GM12878 (cell line): ENCODE data around the gene GAL3ST2. TPM values are rescaled to one million over a fixed set of nuclear protein-coding genes. Genes with fewer than 3 reads are reported as not detected.
A peak's percentile ranks its signal among the peaks of the same experiment; 100 is the strongest.

Source experiments
- ATF3 ChIP-seq: IDR thresholded peaks from 2 replicates; pipeline ENCODE4 v1.6.1; 2011; ENCODE audit warnings: low read depth, mild to moderate bottlenecking, low read length, moderate library complexity, borderline replicate concordance; ENCODE audit errors: extremely low read depth
- ATF7 ChIP-seq: fragments of 450-650 bp; IDR thresholded peaks from 2 replicates; pipeline ENCODE4 v1.6.1; 2016; ENCODE audit warnings: low read depth, mild to moderate bottlenecking
- CBFB ChIP-seq: IDR thresholded peaks from 2 replicates; pipeline ENCODE4 v1.6.1; 2016; ENCODE audit warnings: antibody characterized with exemption, low read depth
- CEBPB ChIP-seq, 2 experiments: fragments of 150-350 bp in 1 of 2; IDR thresholded peaks; 2 replicates each; pipeline ENCODE4 v1.6.1; 2012 to 2014; ENCODE audit warnings: low read depth in 2 of 2, low read length in 2 of 2, borderline replicate concordance in 1 of 2, inconsistent platforms in 1 of 2
- ESRRA ChIP-seq: IDR thresholded peaks from 2 replicates; pipeline ENCODE4 v1.6.1; 2012; ENCODE audit warnings: mild to moderate bottlenecking, low read length, improper control_type of control experiment
- FOXK2 ChIP-seq: fragments of 450-650 bp; IDR thresholded peaks from 2 replicates; pipeline ENCODE4 v1.6.1; 2017; ENCODE audit warnings: mild to moderate bottlenecking, moderate library complexity
- FOXM1 ChIP-seq: IDR thresholded peaks from 2 replicates; pipeline ENCODE4 v1.6.1; 2012; ENCODE audit warnings: low read depth, mild to moderate bottlenecking, inconsistent platforms, low read length, moderate library complexity
- GABPA ChIP-seq: IDR thresholded peaks from 2 replicates; pipeline ENCODE4 v1.6.1; 2014; ENCODE audit warnings: antibody characterized with exemption, low read depth, mild to moderate bottlenecking, inconsistent platforms
- HDAC6 ChIP-seq: fragments of 200-600 bp; sonication (generic); IDR thresholded peaks from one replicate; pipeline ENCODE4 v1.8.0; 2017; ENCODE audit warnings: antibody characterized with exemption; ENCODE audit not compliant: unreplicated experiment
- IRF4 ChIP-seq: IDR thresholded peaks from 2 replicates; pipeline ENCODE4 v1.6.1; 2011; ENCODE audit warnings: low read depth, low read length
- KAT2A ChIP-seq: conservative IDR thresholded peaks from 2 replicates; pipeline ENCODE4 v1.6.1; 2011; ENCODE audit warnings: low read depth, low read length; ENCODE audit not compliant: control insufficient read depth
- LARP7 ChIP-seq: fragments of 450-650 bp; IDR thresholded peaks from 2 replicates; pipeline ENCODE4 v1.6.1; 2017; ENCODE audit warnings: mild to moderate bottlenecking
- MAX ChIP-seq: IDR thresholded peaks from 2 replicates; pipeline ENCODE4 v1.6.1; 2012; ENCODE audit warnings: low read depth, low read length, improper control_type of control experiment
- NFIC ChIP-seq: IDR thresholded peaks from 2 replicates; pipeline ENCODE4 v1.6.1; 2012; ENCODE audit warnings: low read depth, mild to moderate bottlenecking, inconsistent platforms, low read length, moderate library complexity
- NFYA ChIP-seq: IDR thresholded peaks from 2 replicates; pipeline ENCODE4 v1.6.1; 2011; ENCODE audit warnings: low read depth, mild to moderate bottlenecking, low read length, improper control_type of control experiment, borderline replicate concordance
- NR2F1 ChIP-seq: fragments of 450-650 bp; conservative IDR thresholded peaks from 2 replicates; pipeline ENCODE4 v1.6.1; 2017; ENCODE audit warnings: mild to moderate bottlenecking
- NRF1 ChIP-seq: conservative IDR thresholded peaks from 2 replicates; pipeline ENCODE4 v1.6.1; 2011; ENCODE audit warnings: mild to moderate bottlenecking, low read depth, low read length, improper control_type of control experiment
- PML ChIP-seq: IDR thresholded peaks from 2 replicates; pipeline ENCODE4 v1.6.1; 2012; ENCODE audit warnings: low read length, inconsistent platforms
- RUNX3 ChIP-seq: IDR thresholded peaks from 2 replicates; pipeline ENCODE4 v1.6.1; 2012; ENCODE audit warnings: low read length, inconsistent platforms
- SIN3A ChIP-seq: IDR thresholded peaks from 2 replicates; pipeline ENCODE4 v1.6.1; 2012; ENCODE audit warnings: low read depth, low read length, improper control_type of control experiment
- SMAD5 ChIP-seq: IDR thresholded peaks from 2 replicates; pipeline ENCODE4 v1.6.1; 2016; ENCODE audit warnings: antibody characterized with exemption, low read depth
- SREBF1 ChIP-seq: IDR thresholded peaks from 2 replicates; pipeline ENCODE4 v1.6.1; 2012; ENCODE audit warnings: mild to moderate bottlenecking, low read length
- TCF12 ChIP-seq: IDR thresholded peaks from 2 replicates; pipeline ENCODE4 v1.6.1; 2011; ENCODE audit warnings: low read depth, mild to moderate bottlenecking, low read length
- WRNIP1 ChIP-seq: IDR thresholded peaks from 2 replicates; pipeline ENCODE4 v1.6.1; 2011; ENCODE audit warnings: low read depth, low read length, improper control_type of control experiment, borderline replicate concordance
- ZBED1 ChIP-seq: IDR thresholded peaks from 2 replicates; pipeline ENCODE4 v1.6.1; 2016; ENCODE audit warnings: borderline replicate concordance
- ZNF274 ChIP-seq: IDR thresholded peaks from one replicate; pipeline ENCODE4 v1.8.0; 2011; ENCODE audit not compliant: insufficient read length, insufficient read depth
- ZZZ3 ChIP-seq: IDR thresholded peaks from 2 replicates; pipeline ENCODE4 v1.6.1; 2011; ENCODE audit warnings: low read depth; ENCODE audit not compliant: control insufficient read depth, insufficient read length
- polyA plus RNA-seq, 11 experiments: library from polyadenylated mRNA; depleted of rRNA in 4 of 11; unstranded in 6 of 11; stranded (reverse) in 5 of 11; fragments of >200 nt; fragmentation: Nextera tagmentation in 4 of 11; fragmentation: Illumina TruSeq in 1 of 11; extraction: Ambion mirVana in 4 of 11; extraction: Trizol in 1 of 11; gene quantifications; 1 replicate in 1 of 11; 2 replicates in 10 of 11; pipeline versions ENCODE4 v1.2.1 to v1.2.3, GENCODE V29; 2011 to 2016; ENCODE audit warnings: inconsistent platforms in 2 of 11, missing spikeins in 2 of 11, low read depth in 1 of 11
- total RNA-seq, 4 experiments: library from RNA; depleted of rRNA in 3 of 4; stranded (reverse); fragments of >200 nt in 3 of 4; fragmentation: Illumina TruSeq in 1 of 4; extraction: Trizol in 1 of 4; gene quantifications; 2 replicates each; pipeline versions ENCODE4 v1.2.1 to v1.2.3, GENCODE V29; 2013 to 2021
- TF ChIP-seq, protein P1 (sequence below): fragments of 450-650 bp; IDR thresholded peaks from 2 replicates; pipeline ENCODE4 v1.6.1; 2017; ENCODE audit warnings: low read depth, mild to moderate bottlenecking, moderate library complexity
- TF ChIP-seq, protein P2 (sequence below): fragments of 450-650 bp; IDR thresholded peaks from 2 replicates; pipeline ENCODE4 v1.6.1; 2018; ENCODE audit warnings: borderline replicate concordance, mild to moderate bottlenecking; ENCODE audit not compliant: partially characterized antibody

The GAL3ST2 gene
- total and polyA plus RNA-seq, 10 of the 15 experiments (the other 5 are each of a cell fraction or from before 2014, with no cell fraction given), result 0.09 to 0.36 (median 0.11) TPM; not detected in 7

DNA sequence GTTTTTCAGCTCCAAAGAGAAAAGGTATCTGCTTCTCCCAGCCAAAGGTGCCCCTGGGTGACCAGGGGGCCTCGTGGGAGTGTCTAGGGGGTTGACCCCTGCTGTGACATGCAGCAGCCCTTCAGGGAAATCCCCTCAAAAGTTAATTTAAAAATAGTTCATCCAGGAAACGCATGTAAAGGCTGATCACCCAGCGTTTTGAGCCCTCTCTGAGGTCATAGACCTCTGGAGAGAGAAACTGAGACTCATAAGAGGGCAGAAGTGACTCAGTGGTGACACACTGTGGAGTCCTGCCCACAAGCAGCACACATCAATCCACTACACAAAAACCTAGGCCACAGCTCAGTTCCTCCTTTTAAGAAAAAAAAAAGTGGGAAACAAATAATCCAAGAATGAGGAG, 11.9 kb downstream of the GAL3ST2 start (continued):
- TF ChIP-seq NR2F1, result peak; percentile 74
- TF ChIP-seq TCF12, result 0 out of 2 replicates have a peak, but pooled peaks have one; percentile 5
- TF ChIP-seq SIN3A, result no peak
- TF ChIP-seq, protein P1, sequence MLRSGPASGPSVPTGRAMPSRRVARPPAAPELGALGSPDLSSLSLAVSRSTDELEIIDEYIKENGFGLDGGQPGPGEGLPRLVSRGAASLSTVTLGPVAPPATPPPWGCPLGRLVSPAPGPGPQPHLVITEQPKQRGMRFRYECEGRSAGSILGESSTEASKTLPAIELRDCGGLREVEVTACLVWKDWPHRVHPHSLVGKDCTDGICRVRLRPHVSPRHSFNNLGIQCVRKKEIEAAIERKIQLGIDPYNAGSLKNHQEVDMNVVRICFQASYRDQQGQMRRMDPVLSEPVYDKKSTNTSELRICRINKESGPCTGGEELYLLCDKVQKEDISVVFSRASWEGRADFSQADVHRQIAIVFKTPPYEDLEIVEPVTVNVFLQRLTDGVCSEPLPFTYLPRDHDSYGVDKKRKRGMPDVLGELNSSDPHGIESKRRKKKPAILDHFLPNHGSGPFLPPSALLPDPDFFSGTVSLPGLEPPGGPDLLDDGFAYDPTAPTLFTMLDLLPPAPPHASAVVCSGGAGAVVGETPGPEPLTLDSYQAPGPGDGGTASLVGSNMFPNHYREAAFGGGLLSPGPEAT, result no peak
- TF ChIP-seq HDAC6, result no peak
- no peak for TF ChIP-seq CBFB
- no peak for TF ChIP-seq LARP7
- TF ChIP-seq ESRRA, result no peak
- TF ChIP-seq ZZZ3, result no peak
- TF ChIP-seq ZBED1, result no peak
- TF ChIP-seq MAX, result no peak
- TF ChIP-seq NFYA, result no peak
- TF ChIP-seq ATF3, result no peak
- TF ChIP-seq GABPA, result 0 out of 2 replicates have a peak, but pooled peaks have one; percentile 11
- TF ChIP-seq SREBF1, result no peak
- TF ChIP-seq WRNIP1, result no peak
- TF ChIP-seq KAT2A, result no peak
- 0 out of 2 replicates have a peak, but pooled peaks have one; percentile 41 for TF ChIP-seq IRF4
- no peak for TF ChIP-seq PML
- TF ChIP-seq ZNF274, result no peak
- peak; percentile 64; the same call in 1 of the 2 replicates for TF ChIP-seq NFIC
- TF ChIP-seq, protein P2, sequence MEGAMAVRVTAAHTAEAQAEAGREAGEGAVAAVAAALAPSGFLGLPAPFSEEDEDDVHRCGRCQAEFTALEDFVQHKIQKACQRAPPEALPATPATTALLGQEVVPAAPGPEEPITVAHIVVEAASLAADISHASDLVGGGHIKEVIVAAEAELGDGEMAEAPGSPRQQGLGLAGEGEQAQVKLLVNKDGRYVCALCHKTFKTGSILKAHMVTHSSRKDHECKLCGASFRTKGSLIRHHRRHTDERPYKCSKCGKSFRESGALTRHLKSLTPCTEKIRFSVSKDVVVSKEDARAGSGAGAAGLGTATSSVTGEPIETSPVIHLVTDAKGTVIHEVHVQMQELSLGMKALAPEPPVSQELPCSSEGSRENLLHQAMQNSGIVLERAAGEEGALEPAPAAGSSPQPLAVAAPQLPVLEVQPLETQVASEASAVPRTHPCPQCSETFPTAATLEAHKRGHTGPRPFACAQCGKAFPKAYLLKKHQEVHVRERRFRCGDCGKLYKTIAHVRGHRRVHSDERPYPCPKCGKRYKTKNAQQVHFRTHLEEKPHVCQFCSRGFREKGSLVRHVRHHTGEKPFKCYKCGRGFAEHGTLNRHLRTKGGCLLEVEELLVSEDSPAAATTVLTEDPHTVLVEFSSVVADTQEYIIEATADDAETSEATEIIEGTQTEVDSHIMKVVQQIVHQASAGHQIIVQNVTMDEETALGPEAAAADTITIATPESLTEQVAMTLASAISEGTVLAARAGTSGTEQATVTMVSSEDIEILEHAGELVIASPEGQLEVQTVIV, result no peak
- peak; percentile 71 for TF ChIP-seq ATF7
- TF ChIP-seq RUNX3, result peak; percentile 86
- TF ChIP-seq NRF1, result no peak
- no peak for TF ChIP-seq FOXK2
- TF ChIP-seq SMAD5, result no peak
- peak; percentile 82; the same call in 1 of the 2 replicates for TF ChIP-seq FOXM1
- TF ChIP-seq CEBPB (IDR thresholded peaks at IDR 0.05; ENCODE audit: borderline replicate concordance in 1 of 2, low read depth in 2 of 2, low read length in 2 of 2), result no peak
